K562 (cell line): ENCODE results near the gene TDRD9. TPM values are rescaled to one million over a fixed set of nuclear protein-coding genes. Genes with fewer than 3 reads are reported as not detected.

Experiments used
- ARID4B ChIP-seq: sonication (generic); formaldehyde crosslinking; IDR thresholded peaks from 2 replicates; pipeline ENCODE4 v1.8.0; 2022; ENCODE audit warnings: mild to moderate bottlenecking, missing genetic modification reagents
- CREM ChIP-seq: IDR thresholded peaks from 2 replicates; pipeline ENCODE4 v1.6.1; 2014; ENCODE audit warnings: antibody characterized with exemption, low read depth
- ELF2 ChIP-seq: fragments of 250-450 bp; sonication (Bioruptor Pico); IDR thresholded peaks from 2 replicates; pipeline ENCODE4 v1.5.0; 2021; ENCODE audit warnings: mild to moderate bottlenecking
- ETS1 ChIP-seq: conservative IDR thresholded peaks from 2 replicates; pipeline ENCODE4 v1.6.1; 2011; ENCODE audit warnings: low read depth, mild to moderate bottlenecking, low read length; ENCODE audit not compliant: control insufficient read depth
- GABPA ChIP-seq: fragments of 200-800 bp; sonication (Bioruptor generic); conservative IDR thresholded peaks from 2 replicates; pipeline ENCODE4 v1.6.1; 2016; ENCODE audit warnings: low read depth, missing genetic modification characterization, missing compliant biosample characterization
- HMGN3 ChIP-seq: IDR thresholded peaks from 2 replicates; pipeline ENCODE4 v1.6.1; 2011; ENCODE audit warnings: borderline replicate concordance, low read depth, mild to moderate bottlenecking, mixed read lengths, low read length; ENCODE audit not compliant: insufficient read length; ENCODE audit errors: extremely low read depth
- KDM5B ChIP-seq: fragments of 200-600 bp; sonication (generic); IDR thresholded peaks from 2 replicates; pipeline ENCODE4 v1.6.1; 2012; ENCODE audit warnings: low read depth, mild to moderate bottlenecking, moderate library complexity, low read length, control low read depth, inconsistent platforms; ENCODE audit not compliant: insufficient replicate concordance
- NEUROD1 ChIP-seq: fragments of 150-350 bp; IDR thresholded peaks from 2 replicates; pipeline ENCODE4 v1.6.1; 2014; ENCODE audit warnings: borderline replicate concordance, low read length, low read depth; ENCODE audit not compliant: partially characterized antibody
- NRF1 ChIP-seq, 2 experiments: fragments of 450-650 bp; IDR thresholded peaks in 1 of 2; conservative IDR thresholded peaks in 1 of 2; 2 replicates each; pipeline ENCODE4 v1.6.1; 2014; ENCODE audit warnings: mild to moderate bottlenecking in 2 of 2
- PHF8 ChIP-seq: fragments of 200-600 bp; sonication (generic); IDR thresholded peaks from 2 replicates; pipeline ENCODE4 v1.6.1; 2012; ENCODE audit warnings: mixed run types, mild to moderate bottlenecking, inconsistent platforms, low read length, moderate library complexity, borderline replicate concordance
- RAD21 ChIP-seq, 2 experiments: fragments of 250-450 bp in 1 of 2; fragments of 450-650 bp in 1 of 2; sonication (Bioruptor Pico) in 1 of 2; formaldehyde crosslinking in 1 of 2; IDR thresholded peaks in 1 of 2; conservative IDR thresholded peaks in 1 of 2; 2 replicates each; pipeline versions ENCODE4 v1.4.0 to v1.8.0; 2020 to 2022; ENCODE audit warnings: mild to moderate bottlenecking in 2 of 2, moderate library complexity in 1 of 2
- SMAD4 ChIP-seq: fragments of 250-450 bp; sonication (Bioruptor Pico); conservative IDR thresholded peaks from 2 replicates; pipeline ENCODE4 v1.8.0; 2021; ENCODE audit warnings: inconsistent platforms, mild to moderate bottlenecking, moderate library complexity
- TFAP4 ChIP-seq: sonication (generic); formaldehyde crosslinking; IDR thresholded peaks from 2 replicates; pipeline ENCODE4 v1.8.0; 2022; ENCODE audit warnings: missing genetic modification reagents, mild to moderate bottlenecking, moderate library complexity, borderline replicate concordance
- XRCC5 ChIP-seq: fragments of 200-400 bp; formaldehyde crosslinking; IDR thresholded peaks from 2 replicates; pipeline ENCODE4 v1.6.1; 2017; ENCODE audit warnings: low read depth, mild to moderate bottlenecking, low read length
- ZFP1 ChIP-seq: fragments of 450-650 bp; formaldehyde crosslinking; IDR thresholded peaks from 2 replicates; pipeline ENCODE4 v1.4.0; 2020; ENCODE audit warnings: mild to moderate bottlenecking, mixed read lengths
- ZNF184 ChIP-seq: sonication (generic); formaldehyde crosslinking; IDR thresholded peaks from 2 replicates; pipeline ENCODE4 v1.5.0; 2020; ENCODE audit warnings: missing genetic modification reagents
- ZNF785 ChIP-seq: fragments of 250-450 bp; sonication (Bioruptor Pico); IDR thresholded peaks from 2 replicates; pipeline ENCODE4 v1.4.0; 2020; ENCODE audit warnings: mild to moderate bottlenecking
- polyA plus RNA-seq, 8 experiments: library from polyadenylated mRNA; depleted of rRNA in 4 of 8; stranded (reverse) in 5 of 8; unstranded in 3 of 8; fragments of >200 nt; fragmentation: Nextera tagmentation in 2 of 8; fragmentation: Illumina TruSeq in 1 of 8; extraction: Ambion mirVana in 2 of 8; extraction: Trizol in 1 of 8; gene quantifications; 2 replicates each; pipeline versions ENCODE4 v1.2.1 to v1.2.3, GENCODE V29; 2011 to 2014; ENCODE audit warnings: inconsistent platforms in 1 of 8, missing spikeins in 1 of 8
- total RNA-seq, 7 experiments: library from RNA; depleted of rRNA in 6 of 7; stranded (reverse); fragments of >200 nt in 6 of 7; fragmentation: Illumina TruSeq in 2 of 7; extraction: Trizol in 2 of 7; gene quantifications; 2 replicates each; pipeline versions ENCODE4 v1.2.1 to v1.2.3, GENCODE V29; 2011 to 2021; ENCODE audit warnings: low replicate concordance in 1 of 7

TDRD9 gene
- total and polyA plus RNA-seq, 9 of the 15 experiments (the other 6 are each of a cell fraction or from before 2014, with no cell fraction given) = 0.04 to 0.14 (median 0.04) TPM; not detected in 5

GRCh38 chr14:103920981-103921854 lies 7.0 kb upstream of the TDRD9 start (continued):
- peak; percentile 39; the same call in 1 of the 2 replicates for TF ChIP-seq ARID4B (CRISPR knock-in tag)
- TF ChIP-seq SMAD4 (CRISPR knock-in tag) = peak; percentile 95
- peak; percentile 88; the same call in 1 of the 2 replicates for TF ChIP-seq XRCC5
- peak; percentile 93 to 95 for TF ChIP-seq NRF1 (conservative IDR thresholded peaks at IDR 0.05 in 1 of 2, IDR thresholded peaks at IDR 0.05 in 1 of 2)
- TF ChIP-seq KDM5B = peak; percentile 78
- TF ChIP-seq TFAP4 (CRISPR knock-in tag) = peak; percentile 75
- TF ChIP-seq CREM = peak; percentile 82
- peak; percentile 47 for TF ChIP-seq NEUROD1
- TF ChIP-seq PHF8 = peak; percentile 91; the same call in 1 of the 2 replicates
- TF ChIP-seq ETS1 = peak; percentile 44; the same call in 1 of the 2 replicates
- peak; percentile 69 for TF ChIP-seq HMGN3
- peak; percentile 83 for TF ChIP-seq GABPA (tag)
- no peak for TF ChIP-seq ZNF785 (CRISPR knock-in tag)
- TF ChIP-seq ZFP1 (CRISPR knock-in tag) = no peak
- TF ChIP-seq ELF2 = peak; percentile 91
- TF ChIP-seq RAD21 (CRISPR knock-in tag; conservative IDR thresholded peaks at IDR 0.05 in 1 of 2, IDR thresholded peaks at IDR 0.05 in 1 of 2) = peak in 1 of 2 experiments; percentile 20; a peak in 2 of 4 replicates
- no peak for TF ChIP-seq ZNF184 (CRISPR knock-in tag)
